Heart right ventricle (tissue), 16 donors: ENCODE measurements around the gene HSPA8. TPM values are rescaled to one million over a fixed set of nuclear protein-coding genes. Genes with fewer than 3 reads are reported as not detected.

Source experiments
- ATAC-seq, 8 donors: fragments of 200-7000 bp; cut with Tn5 transposase; one replicate each; pipeline ENCODE4 v1.9.1; 2020; ENCODE audit warnings: mild to moderate bottlenecking in 8 of 8, moderate library complexity in 8 of 8, moderate number of reproducible peaks in 1 of 8
- DNase-seq, 2 donors: peaks; one replicate each; pipeline ENCODE4 v3.0.0-alpha.2; 2020
- H3K27ac ChIP-seq, 10 donors: fragments of 200-600 bp; sonication (generic) in 2 of 10; one replicate each; pipeline versions ENCODE4 v1.5.0 to v1.8.0; 2020 to 2022; ENCODE audit warnings: mild to moderate bottlenecking in 3 of 10
- H3K27me3 ChIP-seq, 7 donors: fragments of 200-600 bp; one replicate each; pipeline ENCODE4 v1.8.0; 2021 to 2022; ENCODE audit warnings: mild to moderate bottlenecking in 2 of 7
- H3K36me3 ChIP-seq, 9 donors: fragments of 200-600 bp; sonication (generic) in 1 of 9; one replicate each; pipeline versions ENCODE4 v1.5.0 to v1.8.0; 2020 to 2022; ENCODE audit warnings: mild to moderate bottlenecking in 2 of 9
- H3K4me1 ChIP-seq, 9 donors: fragments of 200-600 bp; sonication (generic) in 1 of 9; one replicate each; pipeline versions ENCODE4 v1.5.0 to v1.8.0; 2020 to 2022; ENCODE audit warnings: mild to moderate bottlenecking in 4 of 9
- H3K4me3 ChIP-seq, 10 donors: fragments of 200-600 bp; sonication (generic) in 2 of 10; one replicate each; pipeline versions ENCODE4 v1.5.0 to v1.8.0; 2020 to 2022; ENCODE audit warnings: mild to moderate bottlenecking in 7 of 10, moderate library complexity in 2 of 10
- H3K9me3 ChIP-seq, 11 donors: fragments of 200-600 bp in 10 of 11; sonication (generic) in 2 of 11; one replicate each; pipeline versions ENCODE4 v1.5.0 to v1.8.0; 2013 to 2022; ENCODE audit warnings: mild to moderate bottlenecking in 2 of 11, control low read depth in 1 of 11, moderate library complexity in 1 of 11
- WGBS, 2 donors: extraction: QIAGEN DNeasy Blood & Tissue Kit; methylation state at CpG; one replicate each; pipeline ENCODE4 v1.1.7; 2013; ENCODE audit warnings: inconsistent platforms in 1 of 2; 5-methylcytosine and 5-hydroxymethylcytosine counted together
- intact Hi-C, 10 donors: fragments of 100-400 bp; cut with DNase I; formaldehyde crosslinking; loops; one replicate each; pipeline versions ENCODE4 v1.11.1 to v1.14.2; 2022
- polyA plus RNA-seq, 2 donors: library from polyadenylated mRNA; stranded (reverse); fragments of 200-250 nt; gene quantifications; one replicate each; pipeline ENCODE4 v1.2.3, GENCODE V29; 2013
- total RNA-seq, 10 donors: library from RNA; stranded (reverse); fragmentation: NEBNext Ultra II Directional in 3 of 10; extraction: Animal tissue kit (Norgen Biotek cat#: 25700) in 3 of 10; gene quantifications; one replicate each; pipeline versions ENCODE4 v1.2.1 to v1.2.4, GENCODE V29; 2021 to 2023
- TF ChIP-seq, protein P1 (sequence below), 9 donors: fragments of 200-600 bp; sonication (generic) in 2 of 9; IDR thresholded peaks; one replicate each; pipeline versions ENCODE4 v1.5.0 to v1.8.0; 2021 to 2022; ENCODE audit warnings: antibody characterized with exemption in 9 of 9, mild to moderate bottlenecking in 5 of 9, moderate library complexity in 1 of 9
- donor health status: Arrhythmogenic right ventricular cardiomyopathy.
- donor health status: ischemic (EF 13 %, LVEDD 7.1; RV severe dilation, severe dysfunction).
- donor health status: healthy with polysubstance abuse.
- donor health status: DM: no; HTN: yes; CAD: no.
- donor health status: DM: no; HTN: no; CAD: no.
- donor health status: ischemic (EF 25% LVEDD 6.9; RV normal size, moderate dysfunction).
- donor health status: ischemic (EF 25% LVEDD 5.7; RV mildly dilated, moderate dysfunction).
- donor health status: healthy.
- donor health status: DM: yes; HTN: yes; CAD: no.
- donor health status: Ischemic cardiomyopathy.
- donor health status: ischemic (EF 35%, LVEDD 5.7; RV mildly dilated, moderate dysfunction).
- donor health status: nonischemic (EF 11% LVEDD 7.7; RV severe dilation, severe dysfunction).
- donor health status: DM: yes; HTN: yes; CAD: no.
- donor health status: PGD.
- donor health status: ischemic (EF 29% LVEDD 5.4; RV normal size, mild dysfunction).
- donor health status: nonischemic (EF 23%, LVEDD 6.1; RV moderate dilation, normal function).

The HSPA8 gene
- total and polyA plus RNA-seq, 12 donors, result 52.9 to 1,440 (median 1,050) TPM

DNA sequence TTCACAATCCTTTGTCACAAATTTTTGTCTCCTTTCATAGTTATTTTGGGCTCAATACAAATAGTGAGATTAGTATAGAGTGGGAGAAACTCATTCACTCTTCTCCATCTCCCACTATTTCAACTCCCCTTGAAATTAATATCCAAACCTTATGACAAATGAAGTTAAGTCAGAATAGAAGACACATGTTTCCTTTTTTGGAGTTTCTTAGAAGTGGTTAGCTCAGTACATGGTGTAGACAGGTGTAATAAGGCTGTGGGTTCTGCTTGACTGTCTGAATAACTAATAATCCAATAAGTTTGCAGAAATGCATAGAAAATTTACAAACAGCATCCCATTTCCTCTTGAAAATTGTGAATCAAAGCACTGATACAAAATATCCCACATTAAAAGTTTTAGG lies 10.8 kb upstream of the HSPA8 start:
- intact Hi-C loops, result no loop called here
- DNase-seq (no peak), ATAC-seq (no peak)
- TF ChIP-seq, protein P1, sequence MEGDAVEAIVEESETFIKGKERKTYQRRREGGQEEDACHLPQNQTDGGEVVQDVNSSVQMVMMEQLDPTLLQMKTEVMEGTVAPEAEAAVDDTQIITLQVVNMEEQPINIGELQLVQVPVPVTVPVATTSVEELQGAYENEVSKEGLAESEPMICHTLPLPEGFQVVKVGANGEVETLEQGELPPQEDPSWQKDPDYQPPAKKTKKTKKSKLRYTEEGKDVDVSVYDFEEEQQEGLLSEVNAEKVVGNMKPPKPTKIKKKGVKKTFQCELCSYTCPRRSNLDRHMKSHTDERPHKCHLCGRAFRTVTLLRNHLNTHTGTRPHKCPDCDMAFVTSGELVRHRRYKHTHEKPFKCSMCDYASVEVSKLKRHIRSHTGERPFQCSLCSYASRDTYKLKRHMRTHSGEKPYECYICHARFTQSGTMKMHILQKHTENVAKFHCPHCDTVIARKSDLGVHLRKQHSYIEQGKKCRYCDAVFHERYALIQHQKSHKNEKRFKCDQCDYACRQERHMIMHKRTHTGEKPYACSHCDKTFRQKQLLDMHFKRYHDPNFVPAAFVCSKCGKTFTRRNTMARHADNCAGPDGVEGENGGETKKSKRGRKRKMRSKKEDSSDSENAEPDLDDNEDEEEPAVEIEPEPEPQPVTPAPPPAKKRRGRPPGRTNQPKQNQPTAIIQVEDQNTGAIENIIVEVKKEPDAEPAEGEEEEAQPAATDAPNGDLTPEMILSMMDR (IDR thresholded peaks at IDR 0.05), result no peak
- Histone ChIP-seq H3K4me3 (no peak overlapping the region), H3K9me3 (no peaks in the 10 kb centered on the region), H3K36me3 (peaks cover 0 to 18% (median 0%) of the 10 kb centered on the region in 9 donors), H3K4me1 (peaks cover 0 to 48% (median 0%) of the 10 kb centered on the region in 9 donors), H3K27ac (no peak overlapping the region), H3K27me3 (no peaks in the 10 kb centered on the region)

DNA sequence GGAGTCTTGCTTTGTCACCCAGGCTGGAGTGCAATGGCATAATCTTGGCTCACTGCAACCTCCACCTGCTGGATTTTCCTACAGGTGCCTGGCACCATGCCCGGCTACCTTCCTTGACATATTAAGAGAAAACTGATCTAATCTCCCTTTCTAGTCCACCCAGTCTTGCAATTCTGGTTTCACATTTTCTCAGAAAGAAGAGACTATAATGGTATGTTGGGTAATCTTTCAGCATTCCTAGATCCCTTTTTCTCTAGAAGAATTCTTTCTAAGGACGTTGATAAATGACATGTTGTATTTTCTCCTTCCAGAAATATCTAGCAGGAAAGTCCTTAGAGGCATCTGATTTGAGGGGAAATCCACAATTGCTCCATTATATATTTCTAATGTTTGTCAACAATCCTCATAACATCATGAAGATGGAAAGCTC lies 10.4 kb upstream of the HSPA8 start:
- intact Hi-C loops, result no loop called here
- TF ChIP-seq, protein P1 (IDR thresholded peaks at IDR 0.05), result no peak
- peaks cover 0 to 18% (median 0%) of the 10 kb centered on the region in 9 donors for H3K36me3 ChIP-seq
- H3K27ac ChIP-seq, result no peak overlapping the region
- DNase-seq, result no peak
- no peak overlapping the region for H3K4me3 ChIP-seq
- peaks cover 0 to 48% (median 0%) of the 10 kb centered on the region in 9 donors for H3K4me1 ChIP-seq
- no peaks in the 10 kb centered on the region for H3K9me3 ChIP-seq
- WGBS, 2 donors, result 67 to 68% methylated on average over 2 of the region's 2 CpGs
- ATAC-seq, result no peak
- no peaks in the 10 kb centered on the region for H3K27me3 ChIP-seq

DNA sequence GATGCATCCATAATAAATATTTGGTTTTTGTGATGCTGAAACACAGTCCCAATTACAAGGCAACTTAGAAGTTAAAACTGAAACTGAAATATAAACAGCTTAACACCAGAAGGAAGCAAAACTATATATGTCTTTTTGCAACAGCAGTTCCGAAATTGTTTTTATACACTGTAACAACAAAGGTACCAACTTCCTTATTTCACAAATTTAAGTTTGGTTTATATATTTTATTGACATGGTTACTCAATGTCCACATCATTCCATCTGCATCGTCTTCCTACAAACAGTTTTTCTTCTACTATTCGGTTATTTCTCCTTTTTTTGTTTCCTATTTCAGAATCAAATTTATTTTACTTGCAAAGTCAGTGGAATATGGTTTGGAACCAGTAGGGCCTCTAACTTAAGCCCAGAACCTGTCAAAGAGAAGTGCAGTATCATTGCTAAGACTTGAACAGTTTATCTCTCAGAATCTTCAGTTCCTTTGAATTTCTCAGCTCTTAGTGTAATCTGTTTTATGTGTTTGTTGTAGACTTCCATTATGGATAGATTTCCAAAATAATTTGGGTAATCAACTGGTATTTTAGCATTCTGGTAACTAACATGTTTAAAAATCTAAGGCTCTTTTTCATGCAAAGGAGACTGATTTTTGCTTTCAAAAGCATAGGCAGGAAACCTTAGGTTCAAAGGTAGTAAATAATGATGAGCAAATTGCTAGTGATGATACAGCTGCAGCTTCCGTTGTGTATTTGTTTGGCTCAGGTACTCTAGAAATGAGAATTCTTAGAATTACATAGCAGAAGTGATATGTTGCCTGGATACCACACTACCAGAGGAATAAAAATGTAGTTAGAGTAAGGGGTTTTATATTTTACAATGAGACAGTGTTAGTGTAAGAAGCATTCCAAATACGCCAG lies 8.2 kb upstream of the HSPA8 start:
- peaks cover 0 to 18% (median 0%) of the 10 kb centered on the region in 9 donors for H3K36me3 ChIP-seq
- WGBS, 2 donors, result 77 to 87% methylated on average over 5 of the region's 5 CpGs
- H3K27ac ChIP-seq, result peak overlapping the region in 5 of 10 donors; percentile 13 to 82 (median 45)
- TF ChIP-seq, protein P1 (IDR thresholded peaks at IDR 0.05), result no peak
- intact Hi-C loops, result no loop called here
- DNase-seq, result no peak
- peaks cover 0 to 57% (median 4%) of the 10 kb centered on the region in 9 donors for H3K4me1 ChIP-seq
- H3K9me3 ChIP-seq, result no peaks in the 10 kb centered on the region
- ATAC-seq, result peak in 1 of 8 donors; percentile 35
- peak overlapping the region in 6 of 10 donors; percentile 21 to 42 (median 30) for H3K4me3 ChIP-seq
- no peaks in the 10 kb centered on the region for H3K27me3 ChIP-seq

GRCh38 chr11:123065621-123066020 lies 3.7 kb upstream of the HSPA8 start:
- H3K27ac ChIP-seq, result peak overlapping the region in 1 of 10 donors; percentile 100
- peaks cover 0 to 58% (median 25%) of the 10 kb centered on the region in 9 donors for H3K4me1 ChIP-seq
- ATAC-seq (no peak), DNase-seq (no peak)
- peaks cover 0 to 10% (median 0%) of the 10 kb centered on the region in 9 donors for H3K36me3 ChIP-seq
- WGBS, 2 donors, result 93 to 97% methylated on average over 2 of the region's 2 CpGs
- TF ChIP-seq, protein P1 (IDR thresholded peaks at IDR 0.05), result no peak
- no peaks in the 10 kb centered on the region for H3K27me3 ChIP-seq
- intact Hi-C loops, result no loop called here
- no peak overlapping the region for H3K4me3 ChIP-seq
- no peaks in the 10 kb centered on the region for H3K9me3 ChIP-seq
